Hepatocyte (in vitro differentiated cells): Measurements from ENCODE around the gene PHF20. TPM values are rescaled to one million over a fixed set of nuclear protein-coding genes. Genes with fewer than 3 reads are reported as not detected.

Experiments used
- DNase-seq: peaks from one replicate; pipeline ENCODE4 v3.0.0-alpha.2; 2016; ENCODE audit warnings: low spot score
- H2AFZ ChIP-seq: fragments of 200-600 bp; sonication (generic); 2 replicates; pipeline ENCODE4 v1.6.0; 2016; ENCODE audit warnings: antibody characterized with exemption, mild to moderate bottlenecking
- H3K27ac ChIP-seq: fragments of 200-600 bp; sonication (generic); 2 replicates; pipeline ENCODE4 v1.5.1; 2016; ENCODE audit warnings: mild to moderate bottlenecking
- H3K27me3 ChIP-seq: fragments of 200-600 bp; sonication (generic); 2 replicates; pipeline ENCODE4 v1.6.1; 2016
- H3K36me3 ChIP-seq: fragments of 200-600 bp; sonication (generic); replicated peaks from 2 replicates; pipeline ENCODE4 v1.5.1; 2016; ENCODE audit warnings: low read depth; ENCODE audit not compliant: insufficient read depth
- H3K4me1 ChIP-seq: fragments of 200-600 bp; sonication (generic); 2 replicates; pipeline ENCODE4 v1.5.1; 2016; ENCODE audit warnings: mild to moderate bottlenecking, moderate library complexity; ENCODE audit not compliant: insufficient read depth
- H3K4me2 ChIP-seq: fragments of 200-600 bp; sonication (generic); 2 replicates; pipeline ENCODE4 v1.6.0; 2016
- H3K4me3 ChIP-seq: fragments of 200-600 bp; sonication (generic); 2 replicates; pipeline ENCODE4 v1.5.1; 2016; ENCODE audit warnings: mild to moderate bottlenecking
- H3K79me2 ChIP-seq: fragments of 200-600 bp; sonication (generic); 2 replicates; pipeline ENCODE4 v1.6.0; 2017; ENCODE audit warnings: mild to moderate bottlenecking
- H3K9me2 ChIP-seq: fragments of 200-600 bp; sonication (generic); replicated peaks from 2 replicates; pipeline ENCODE4 v1.6.0; 2017; ENCODE audit warnings: mild to moderate bottlenecking; ENCODE audit not compliant: insufficient read depth
- H3K9me3 ChIP-seq: fragments of 200-600 bp; sonication (generic); 2 replicates; pipeline ENCODE4 v1.5.1; 2016; ENCODE audit warnings: low read depth, mild to moderate bottlenecking
- H4K20me1 ChIP-seq: fragments of 200-600 bp; sonication (generic); 2 replicates; pipeline ENCODE4 v1.6.0; 2016; ENCODE audit warnings: mild to moderate bottlenecking; ENCODE audit not compliant: insufficient read depth, poor library complexity, severe bottlenecking
- CTCF ChIP-seq: fragments of 200-600 bp; sonication (generic); IDR thresholded peaks from 2 replicates; pipeline ENCODE4 v1.5.1; 2016; ENCODE audit warnings: antibody characterized with exemption, mild to moderate bottlenecking; ENCODE audit not compliant: poor library complexity
- EZH2 ChIP-seq: fragments of 200-600 bp; sonication (generic); IDR thresholded peaks from 2 replicates; pipeline ENCODE4 v1.6.1; 2016; ENCODE audit warnings: antibody characterized with exemption, mild to moderate bottlenecking, borderline replicate concordance
- EZH2phosphoT487 ChIP-seq: fragments of 200-600 bp; sonication (generic); IDR thresholded peaks from one replicate; pipeline ENCODE4 v1.6.1; 2018; ENCODE audit warnings: antibody characterized with exemption, mild to moderate bottlenecking, low read depth, moderate library complexity; ENCODE audit not compliant: unreplicated experiment, severe bottlenecking
- WGBS: methylation state at CpG from one replicate; pipeline ENCODE4 v1.1.6; 2016; ENCODE audit warnings: low lambda C conversion rate; ENCODE audit errors: missing lambda C conversion rate; 5-methylcytosine and 5-hydroxymethylcytosine counted together
- polyA plus RNA-seq: library from polyadenylated mRNA; unstranded; fragments of >200 nt; fragmentation: Nextera tagmentation; extraction: Ambion mirVana; gene quantifications from 2 replicates; pipeline ENCODE4 v1.2.1, GENCODE V29; 2016
- total RNA-seq: library from RNA; depleted of rRNA; stranded (reverse); fragments of >200 nt; gene quantifications from 2 replicates; pipeline ENCODE4 v1.2.3, GENCODE V29; 2014

PHF20 gene
- total and polyA plus RNA-seq, 2 experiments from 2014 or later: 24.0 to 24.2 TPM

DNA sequence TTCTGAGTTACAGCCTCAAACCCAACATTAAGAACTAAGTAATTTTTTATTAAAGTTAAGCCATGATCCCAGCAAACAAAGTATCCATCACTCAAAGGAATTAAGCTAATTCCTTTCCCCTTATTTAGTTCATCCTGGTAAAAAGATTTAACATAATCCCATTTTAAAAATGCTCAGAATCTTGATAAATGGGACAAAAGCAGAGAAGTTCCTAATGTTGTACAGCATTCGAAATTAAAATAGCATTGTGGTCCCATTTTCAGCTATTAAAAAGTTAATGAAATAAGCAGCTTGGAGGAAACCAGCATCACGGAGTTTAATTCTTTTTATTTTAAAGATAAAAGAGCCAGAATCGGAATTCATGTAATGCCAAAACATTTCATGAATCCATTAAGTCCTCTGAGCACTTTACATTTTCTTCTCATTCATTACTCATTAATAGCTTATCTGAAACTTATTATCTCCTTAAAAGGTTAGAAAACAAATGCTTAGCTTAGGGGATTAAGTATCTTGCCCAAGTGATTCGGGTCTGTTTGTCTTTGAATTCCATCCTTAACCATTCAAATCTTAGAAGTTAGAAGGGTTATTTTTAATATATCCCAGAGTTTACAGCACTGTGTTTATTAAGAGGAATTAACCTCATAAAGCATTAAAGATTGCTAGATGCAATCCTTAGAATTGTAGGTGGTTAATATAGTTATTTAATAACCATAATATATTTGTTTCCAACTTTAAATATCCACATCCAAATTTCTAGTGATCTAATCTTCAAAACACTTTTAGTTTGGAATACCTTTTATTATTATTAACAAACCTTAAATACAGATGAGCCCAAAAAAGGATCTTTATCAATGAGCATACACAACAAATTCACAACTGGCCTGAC lies 41.0 kb upstream of the PHF20 start:
- Histone ChIP-seq H3K27ac (no peak overlapping the region), H3K79me2 (peaks cover 100% of the 10 kb centered on the region), H3K4me3 (no peak overlapping the region), H3K9me2 (no peaks in the 10 kb centered on the region), H2AFZ (no peak overlapping the region), H4K20me1 (peaks cover 99% of the 10 kb centered on the region), H3K27me3 (no peaks in the 10 kb centered on the region), H3K4me1 (peaks cover 21% of the 10 kb centered on the region), H3K4me2 (peak overlapping the region; percentile 19), H3K9me3 (no peaks in the 10 kb centered on the region), H3K36me3 (peaks cover 6% of the 10 kb centered on the region)
- no peak for TF ChIP-seq EZH2
- no peak for TF ChIP-seq CTCF
- TF ChIP-seq EZH2phosphoT487: no peak
- WGBS: 59% methylated on average over 4 of the region's 4 CpGs
- DNase-seq: no peak

- Histone ChIP-seq H3K27me3 (no peaks in the 10 kb centered on the region), H3K27ac (no peak overlapping the region), H3K4me2 (peak overlapping the region; percentile 19), H3K79me2 (peaks cover 100% of the 10 kb centered on the region), H4K20me1 (peaks cover 99% of the 10 kb centered on the region), H2AFZ (no peak overlapping the region), H3K4me3 (no peak overlapping the region), H3K4me1 (peaks cover 23% of the 10 kb centered on the region), H3K36me3 (peaks cover 7% of the 10 kb centered on the region), H3K9me3 (no peaks in the 10 kb centered on the region), H3K9me2 (no peaks in the 10 kb centered on the region)
- no peak for TF ChIP-seq CTCF
- no peak for TF ChIP-seq EZH2
- no peak for TF ChIP-seq EZH2phosphoT487
- DNase-seq: no peak
- WGBS: 73% methylated on average over 2 of the region's 2 CpGs
Observed at GRCh38 chr20:35731469-35731788, 40.4 kb upstream of the PHF20 start.

DNA sequence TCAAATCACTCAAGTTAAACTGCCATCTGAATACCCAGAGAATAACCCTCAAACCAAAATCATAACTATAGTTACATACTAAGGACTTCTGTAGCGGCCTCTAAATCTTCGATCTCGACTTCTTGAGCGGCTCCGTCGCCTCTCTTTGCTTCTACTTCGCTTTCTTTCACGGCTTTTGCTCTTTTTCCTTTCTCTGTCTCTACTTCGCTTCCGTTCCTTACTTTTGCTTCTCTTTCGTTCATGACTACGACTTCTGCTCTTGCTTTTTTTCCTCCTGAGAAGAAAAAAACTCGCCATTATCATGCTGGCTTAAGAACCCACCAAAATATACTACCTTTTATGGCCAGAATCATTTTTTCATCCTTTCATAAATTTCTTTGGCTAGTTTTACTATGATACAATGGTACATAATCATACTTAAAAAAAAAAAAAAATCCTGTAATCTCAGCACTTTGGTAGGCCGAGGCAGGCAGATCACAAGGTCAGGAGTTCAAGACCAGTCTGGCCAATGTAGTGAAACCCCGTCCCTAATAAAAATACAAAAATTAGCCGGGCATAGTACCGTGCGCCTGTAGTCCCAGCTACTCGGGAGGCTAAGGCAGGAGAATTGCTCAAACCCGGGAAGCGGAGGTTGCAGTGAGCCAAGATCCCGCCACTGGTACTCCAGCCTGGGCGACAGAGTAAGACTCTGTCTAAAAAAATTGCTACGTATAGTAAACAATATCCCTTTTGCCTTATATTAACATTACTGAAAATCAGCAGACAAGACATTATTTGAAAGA lies 39.8 kb upstream of the PHF20 start:
- H4K20me1 ChIP-seq: peaks cover 99% of the 10 kb centered on the region
- H3K9me3 ChIP-seq: no peaks in the 10 kb centered on the region
- 94% methylated on average over 24 of the region's 24 CpGs for WGBS
- TF ChIP-seq CTCF (no peak), EZH2phosphoT487 (no peak), EZH2 (no peak)
- peaks cover 100% of the 10 kb centered on the region for H3K79me2 ChIP-seq
- H3K4me2 ChIP-seq: peak overlapping the region; percentile 19
- peaks cover 23% of the 10 kb centered on the region for H3K4me1 ChIP-seq
- H3K27ac ChIP-seq: no peak overlapping the region
- H3K9me2 ChIP-seq: no peaks in the 10 kb centered on the region
- H2AFZ ChIP-seq: no peak overlapping the region
- no peaks in the 10 kb centered on the region for H3K27me3 ChIP-seq
- H3K4me3 ChIP-seq: no peak overlapping the region
- H3K36me3 ChIP-seq: peaks cover 5% of the 10 kb centered on the region
- DNase-seq: no peak
